HG03432 (cell line): Measurements from ENCODE around the gene ACOT9.
A peak's percentile ranks its signal among the peaks of the same experiment; 100 is the strongest.
"Not testable (repeated sequence)": the region's sequence is repeated elsewhere in the genome, so short reads cannot be mapped to it uniquely, and the experiment has no call there.

Source experiments
- ATAC-seq: cut with Tn5 transposase; IDR thresholded peaks from one replicate; pipeline ENCODE4 v1.9.1; 2021; ENCODE audit warnings: mild to moderate bottlenecking, moderate library complexity; ENCODE audit not compliant: unreplicated experiment

ACOT9 gene

DNA sequence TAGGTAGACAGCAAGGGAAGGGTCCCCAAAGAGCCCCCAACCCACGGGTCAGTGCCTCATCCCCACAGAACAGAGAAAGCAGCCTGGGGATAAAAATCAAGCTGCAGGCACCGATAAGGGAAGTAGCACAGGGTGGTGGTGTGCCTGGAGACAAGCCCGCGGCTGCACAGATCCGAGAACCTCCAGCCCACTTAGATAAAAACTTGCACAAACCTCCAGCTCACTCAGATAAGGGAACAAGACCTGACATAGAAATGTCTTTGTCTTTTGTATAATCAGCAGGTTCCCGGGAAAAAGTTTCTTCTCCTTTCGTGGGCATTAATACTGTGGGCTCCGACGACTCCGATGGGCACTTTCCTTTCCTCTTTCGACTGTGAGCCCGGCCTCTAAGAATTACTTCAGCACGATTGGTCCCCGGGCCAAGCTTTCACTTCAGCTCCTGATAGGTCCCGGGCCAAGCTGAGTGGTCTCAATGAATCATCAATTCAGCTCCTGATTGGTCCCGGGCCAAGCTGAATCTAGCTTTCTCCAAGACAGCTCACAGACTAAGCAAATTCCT lies 43.4 kb downstream of the ACOT9 start:
- ATAC-seq = no peak

DNA sequence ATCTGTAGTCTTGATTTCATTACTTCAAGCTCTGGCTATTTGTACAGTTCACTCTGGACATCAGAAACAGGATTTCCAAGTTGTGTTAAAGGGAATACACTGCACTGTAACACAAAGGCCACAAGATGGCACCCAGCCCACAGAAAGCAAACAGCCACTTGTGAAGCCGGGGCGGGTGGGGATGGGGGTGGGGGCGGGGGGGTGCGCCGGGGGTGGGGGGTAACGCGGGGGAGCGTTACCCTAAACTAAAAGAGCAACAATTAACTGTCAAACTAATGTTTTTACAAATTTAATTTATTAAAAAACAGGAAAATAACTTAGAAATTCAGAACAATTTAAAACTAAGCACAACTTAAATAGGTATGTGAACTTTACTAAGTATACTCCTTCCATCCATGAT lies 48.5 kb downstream of the ACOT9 start:
- ATAC-seq = peak; percentile 74

DNA sequence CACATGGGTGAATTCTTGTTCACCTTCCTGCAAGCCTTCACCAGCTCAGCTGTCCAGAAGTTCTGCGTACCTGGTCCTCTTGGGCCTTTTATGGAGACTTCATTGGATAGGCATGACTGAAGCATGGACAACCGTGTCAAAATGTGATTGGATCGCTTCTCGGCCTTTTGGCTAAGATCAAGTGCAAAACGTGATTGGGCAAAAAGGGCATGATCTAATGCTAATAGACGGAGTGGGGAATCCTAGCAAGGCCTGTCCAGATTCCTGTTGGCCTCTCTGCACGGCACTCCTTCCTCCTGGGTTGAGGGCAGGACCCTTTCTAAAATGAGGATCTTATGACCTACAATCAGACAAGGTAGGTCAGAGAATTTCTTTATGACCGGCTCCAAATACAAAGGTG lies 50.9 kb downstream of the ACOT9 start:
- ATAC-seq = no peak

DNA sequence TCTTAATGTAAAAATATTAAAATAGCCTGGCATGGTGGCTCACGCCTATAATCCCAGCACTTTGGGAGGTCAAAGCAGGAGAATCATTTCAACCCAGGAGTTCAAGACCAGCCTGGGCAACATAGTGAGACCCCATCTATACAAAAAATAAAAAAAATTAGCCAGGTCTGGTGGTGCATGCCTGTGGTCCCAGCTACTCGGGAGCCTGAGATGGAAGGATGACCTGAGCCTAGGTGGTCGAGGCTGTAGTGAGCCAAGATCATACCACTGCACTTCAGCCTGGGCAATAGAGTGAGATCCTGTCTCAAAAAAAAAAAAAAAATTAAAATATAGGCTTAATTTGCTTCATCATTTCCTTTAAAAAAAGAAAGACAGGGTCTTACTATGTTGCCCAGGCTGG lies 66.6 kb downstream of the ACOT9 start:
- ATAC-seq = not testable (repeated sequence)

DNA sequence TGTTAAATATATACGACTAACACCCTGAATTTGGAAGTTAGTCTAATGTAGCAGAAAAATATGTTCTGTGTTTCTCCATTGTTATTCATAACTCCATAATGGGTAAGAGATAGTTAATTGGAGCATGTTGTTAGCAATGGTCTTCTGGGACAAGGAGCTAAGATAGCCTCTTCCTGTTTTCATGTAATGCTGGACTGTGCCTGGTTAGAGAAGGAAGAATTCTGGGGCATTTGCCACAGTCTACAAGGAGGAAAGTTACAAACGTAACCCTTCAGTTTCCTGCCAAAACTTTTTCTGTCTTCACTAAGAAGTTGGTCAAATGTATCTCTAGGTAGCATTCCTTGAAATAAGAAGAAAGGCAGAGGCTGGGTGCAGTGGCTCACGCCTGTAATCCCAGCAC lies 70.0 kb downstream of the ACOT9 start:
- no peak for ATAC-seq

DNA sequence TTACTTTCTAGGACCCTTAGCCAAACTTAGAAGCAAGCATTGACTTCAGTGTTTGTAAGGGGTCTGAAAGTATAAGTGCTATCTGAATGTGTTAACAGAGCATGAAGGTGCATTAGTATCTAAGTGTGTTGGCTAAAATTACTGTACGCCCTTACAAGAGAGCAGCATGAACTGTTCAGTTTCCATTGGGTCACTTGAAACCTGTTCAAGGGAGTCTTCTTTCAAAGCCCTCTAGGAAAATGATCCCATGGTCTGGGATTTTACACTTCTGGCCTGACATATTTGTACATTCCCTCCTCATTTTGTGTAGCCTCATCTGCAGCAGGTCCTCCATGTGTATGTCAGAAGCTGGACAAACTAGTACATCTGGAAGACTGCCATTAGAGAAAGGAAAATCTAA lies 72.5 kb downstream of the ACOT9 start:
- no peak for ATAC-seq

DNA sequence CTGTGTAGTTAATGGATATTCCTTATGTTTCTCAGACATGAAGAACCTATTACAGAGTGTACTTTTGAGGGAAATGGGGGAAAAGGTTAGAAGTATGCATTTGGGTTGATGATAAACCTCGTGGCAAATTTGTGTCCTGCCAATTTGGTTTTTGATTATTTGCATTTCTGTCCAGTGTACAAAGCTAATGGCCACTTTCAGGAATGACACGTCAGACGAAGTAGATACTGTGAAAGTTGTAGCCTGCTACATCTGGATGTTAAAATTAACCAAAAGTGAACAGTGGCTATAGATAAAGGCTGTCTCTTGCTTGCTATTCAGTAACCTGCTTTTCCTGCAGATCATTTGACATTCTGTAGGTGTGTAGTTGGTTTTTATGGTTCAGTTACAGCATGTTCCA lies 74.7 kb downstream of the ACOT9 start:
- ATAC-seq = no peak

DNA sequence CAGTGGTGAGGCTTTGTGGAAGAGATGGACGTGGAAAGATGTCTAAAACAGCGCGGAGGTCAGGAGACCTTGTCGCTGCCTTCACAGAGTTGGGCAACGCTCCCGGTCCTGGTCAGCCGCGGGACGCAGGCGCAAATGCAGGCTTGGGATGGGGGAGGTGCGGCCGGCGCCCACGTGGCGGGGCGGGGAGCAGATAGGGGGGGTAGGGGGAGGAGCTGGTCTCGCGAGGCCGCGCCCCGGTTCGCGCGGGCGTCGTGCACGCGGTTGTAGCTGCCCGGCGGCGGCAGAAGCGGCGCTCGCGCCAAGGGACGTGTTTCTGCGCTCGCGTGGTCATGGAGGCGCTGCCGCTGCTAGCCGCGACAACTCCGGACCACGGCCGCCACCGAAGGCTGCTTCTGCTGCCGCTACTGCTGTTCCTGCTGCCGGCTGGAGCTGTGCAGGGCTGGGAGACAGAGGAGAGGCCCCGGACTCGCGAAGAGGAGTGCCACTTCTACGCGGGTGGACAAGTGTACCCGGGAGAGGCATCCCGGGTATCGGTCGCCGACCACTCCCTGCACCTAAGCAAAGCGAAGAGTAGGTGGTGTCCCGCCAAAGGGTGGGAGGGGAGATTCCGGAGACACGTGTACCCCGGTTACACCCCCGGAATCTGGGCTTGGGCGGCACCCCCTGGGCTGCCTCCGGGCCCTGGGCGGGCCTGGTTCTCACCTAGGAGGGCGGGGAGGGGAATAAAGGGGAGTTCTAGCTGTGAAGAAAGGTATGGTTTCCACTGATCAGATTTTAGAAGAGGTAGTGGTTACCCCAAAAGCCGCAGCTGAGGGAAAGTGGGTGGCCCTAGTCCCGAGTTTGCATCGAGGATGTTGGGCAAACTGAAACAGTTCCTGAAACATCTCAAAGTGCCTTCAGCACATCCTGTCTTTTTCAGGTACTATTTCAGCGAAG lies 75.6 kb downstream of the ACOT9 start, which contains the start of gene PRDX4:
TSS of gene PRDX4 (plus strand) at position 255 of the 939 bp plus-strand sequence. CDS start at position 333, 78 bp downstream.
- peak; percentile 78 for ATAC-seq

DNA sequence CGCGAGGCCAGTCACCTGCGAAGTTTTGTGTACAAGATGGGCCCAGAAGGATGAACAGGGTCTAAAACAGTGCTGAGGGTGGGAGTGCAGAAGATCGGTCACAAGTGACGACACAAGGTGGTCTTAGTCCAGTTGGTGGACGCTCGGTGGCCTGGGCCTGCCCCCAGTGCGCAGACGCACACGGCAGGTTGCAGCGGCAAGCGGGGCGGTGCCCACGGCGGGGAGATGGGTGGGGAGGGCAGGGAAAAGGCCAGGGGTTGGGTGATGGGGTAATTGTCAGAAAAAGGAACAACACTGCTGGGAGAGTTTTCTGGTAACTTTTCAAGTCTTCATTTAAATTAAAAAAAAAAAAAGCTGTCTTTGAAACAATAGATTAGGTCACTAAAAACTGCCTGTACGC lies 76.8 kb downstream of the ACOT9 start:
- ATAC-seq = no peak

DNA sequence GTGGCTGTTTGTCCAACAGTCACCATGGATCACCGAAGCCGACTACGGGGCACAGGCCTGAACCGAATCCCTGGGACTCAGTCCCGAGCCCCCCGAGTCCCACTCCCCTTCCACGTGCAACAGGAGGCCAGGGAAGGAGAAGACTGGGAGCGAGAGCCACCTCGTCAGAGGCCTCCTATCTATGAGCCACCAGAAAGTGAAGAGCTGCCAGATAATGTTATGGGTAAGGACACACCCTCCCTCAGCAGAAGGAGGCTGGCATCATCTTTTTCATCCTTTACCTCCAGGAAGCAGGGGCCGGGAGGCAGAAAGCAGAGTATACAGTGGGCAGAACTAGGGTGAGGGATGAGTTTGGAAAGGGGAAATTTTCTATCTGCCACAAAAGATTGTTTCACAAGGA lies 78.6 kb downstream of the ACOT9 start:
- no peak for ATAC-seq

DNA sequence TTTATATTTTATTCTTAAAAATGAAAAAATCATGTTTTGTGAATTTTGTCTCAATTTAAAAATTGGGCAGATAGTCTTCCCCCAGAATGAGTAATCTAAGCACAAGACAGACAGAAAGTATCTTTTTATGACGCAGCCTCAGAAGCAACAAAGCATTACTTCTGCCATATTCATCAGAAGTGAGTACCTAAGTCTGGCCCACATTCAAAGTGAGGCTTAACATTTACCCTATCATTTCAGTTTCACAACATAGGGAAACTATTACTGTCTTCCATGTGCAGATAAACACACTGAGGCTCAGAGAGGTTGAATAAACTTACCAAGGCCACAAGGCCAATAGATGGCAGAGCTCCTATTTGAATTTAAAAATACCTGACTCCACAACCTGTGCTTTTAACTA lies 80.2 kb downstream of the ACOT9 start:
- peak; percentile 38 for ATAC-seq

DNA sequence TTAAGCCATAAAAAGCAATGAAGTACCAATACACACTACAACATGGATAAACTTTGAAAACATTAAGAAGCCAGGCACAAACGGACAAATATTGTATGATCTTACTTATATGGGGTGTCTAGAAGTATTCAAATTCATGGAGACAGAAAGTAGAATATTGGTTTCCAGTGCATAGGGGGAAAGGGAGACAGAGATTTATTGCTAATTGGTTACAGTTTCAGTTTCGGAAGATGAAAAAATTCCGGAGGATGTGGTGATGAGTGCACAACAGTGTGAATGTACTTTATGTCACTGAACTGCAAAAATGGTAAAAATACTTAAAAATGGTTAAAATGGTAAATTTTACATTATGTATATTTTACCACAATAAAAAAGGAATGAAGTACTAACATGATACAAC lies 80.9 kb downstream of the ACOT9 start:
- peak; percentile 73 for ATAC-seq

DNA sequence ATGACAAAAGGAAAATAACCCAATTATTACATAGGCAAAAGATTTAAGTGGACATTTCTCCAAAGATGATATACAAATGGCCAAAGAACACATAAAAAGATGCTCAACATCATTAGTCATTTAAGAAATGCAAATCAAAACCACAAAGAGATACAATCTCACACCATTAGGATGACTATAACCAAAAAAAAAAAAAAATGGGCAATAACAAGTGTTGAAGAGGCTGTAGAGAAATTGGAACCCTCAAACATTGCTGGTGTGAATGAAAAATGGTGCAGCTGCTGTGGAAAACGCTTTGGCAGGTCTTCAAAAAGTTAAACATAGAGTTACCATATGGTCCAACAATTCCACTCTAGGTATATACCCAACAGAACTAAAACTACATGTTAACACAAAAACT lies 81.4 kb downstream of the ACOT9 start:
- no peak for ATAC-seq

DNA sequence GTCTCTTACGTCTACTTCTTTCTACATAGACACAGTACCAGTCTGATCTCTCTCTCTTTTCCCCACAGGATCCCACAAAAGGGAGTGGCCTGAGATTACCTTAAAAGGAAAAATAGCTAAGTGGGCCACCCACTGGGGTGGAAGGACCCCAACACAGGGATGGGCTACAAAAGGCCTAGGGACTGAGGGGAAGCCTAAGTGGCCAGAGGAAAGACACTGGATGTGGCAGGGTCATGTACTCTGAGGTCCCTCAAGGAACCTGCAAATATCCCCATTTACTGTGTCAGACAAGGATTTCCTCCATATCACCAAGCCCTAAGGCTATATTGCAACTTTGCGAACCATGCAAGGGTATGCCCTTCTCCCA lies 82.3 kb downstream of the ACOT9 start:
- no peak for ATAC-seq

DNA sequence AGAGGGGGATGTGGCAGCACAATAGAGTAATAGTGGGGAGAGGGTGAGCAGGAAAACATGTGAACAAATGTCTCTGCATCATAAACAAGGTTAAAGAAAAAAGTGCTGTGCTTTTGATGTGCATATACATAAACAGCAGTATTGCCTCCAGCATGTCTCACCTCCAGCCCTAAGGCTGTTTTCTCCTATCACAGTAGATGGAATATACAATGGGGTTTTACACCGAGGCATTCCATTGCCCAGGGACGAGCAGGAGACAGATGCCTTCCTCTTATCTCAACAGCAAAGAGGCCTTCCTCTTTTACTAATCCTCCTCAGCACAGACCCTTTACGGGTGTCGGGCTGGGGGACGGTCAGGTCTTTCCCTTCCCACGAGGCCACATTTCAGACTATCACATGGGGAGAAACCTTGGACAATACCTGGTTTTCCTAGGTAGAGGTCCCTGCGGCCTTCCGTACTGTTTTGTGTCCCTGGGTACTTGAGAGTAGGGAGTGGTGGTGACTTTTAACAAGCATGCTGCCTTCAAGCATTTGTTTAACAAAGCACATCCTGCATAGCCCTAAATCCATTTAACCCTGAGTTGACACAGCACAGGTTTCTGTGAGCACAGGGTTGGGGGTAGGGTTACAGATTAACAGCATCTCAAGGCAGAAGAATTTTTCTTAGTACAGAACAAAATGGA lies 82.9 kb downstream of the ACOT9 start:
- not testable (repeated sequence) for ATAC-seq

DNA sequence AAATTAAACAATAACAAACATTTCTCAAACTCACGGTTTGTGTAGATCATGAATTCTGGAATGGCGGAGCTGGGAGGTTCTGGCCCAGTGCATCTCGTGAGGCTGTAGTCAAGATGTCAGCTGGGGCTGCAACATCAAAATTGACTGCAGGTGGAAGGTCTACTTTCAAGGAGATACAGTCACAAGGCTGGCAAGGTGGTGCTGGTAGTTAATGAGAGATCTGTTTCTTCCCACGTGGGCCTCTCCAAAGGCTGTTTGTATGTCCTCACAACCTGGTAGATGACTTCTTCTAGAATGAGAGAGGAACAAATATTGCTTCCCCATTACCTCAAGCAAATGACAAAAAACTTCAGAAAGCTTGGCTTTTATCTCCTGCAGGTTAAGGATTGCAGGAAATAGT lies 83.7 kb downstream of the ACOT9 start:
- no peak for ATAC-seq

DNA sequence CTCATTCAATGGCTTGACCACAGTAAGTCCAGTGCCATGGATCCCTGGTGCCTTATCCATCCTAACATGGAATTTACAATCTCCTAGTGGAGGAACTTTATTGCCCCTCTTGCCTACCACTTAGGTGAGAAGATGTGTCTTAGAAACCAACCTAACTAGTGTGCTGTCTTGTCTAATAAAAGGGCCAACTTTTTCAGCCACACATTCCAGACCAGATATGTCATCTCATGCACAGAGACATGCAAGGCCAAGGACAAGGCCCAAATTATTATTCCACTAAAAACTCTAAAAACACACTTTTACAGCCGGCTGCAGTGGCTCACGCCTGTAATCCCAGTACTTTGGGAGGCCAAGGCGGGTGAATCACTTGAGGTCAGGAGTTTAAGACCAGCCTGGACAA lies 86.4 kb downstream of the ACOT9 start:
- no peak for ATAC-seq

DNA sequence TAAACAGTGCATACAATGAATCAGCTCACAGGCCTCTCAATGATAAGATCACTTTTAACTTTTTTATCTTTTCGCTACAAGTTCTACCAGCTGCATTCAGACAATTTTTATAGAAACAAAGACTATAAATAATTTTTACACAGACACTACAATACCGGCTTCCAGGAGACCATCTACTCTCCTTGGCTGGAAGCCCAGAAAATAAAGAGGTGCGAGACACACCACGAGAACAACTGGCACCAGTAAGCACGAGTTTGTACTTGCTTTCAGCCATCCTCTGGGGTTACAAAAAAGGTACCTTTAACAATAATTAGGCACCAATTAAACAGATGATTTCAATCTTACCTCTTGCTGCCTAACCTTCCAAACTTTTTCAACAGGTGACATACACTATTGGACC lies 87.0 kb downstream of the ACOT9 start:
- ATAC-seq = no peak
